IPS-NIHi11 (cell line): ENCODE measurements around the gene HAGHL.

Experiments
- DNase-seq: peaks from one replicate; pipeline ENCODE4 v3.0.0; 2012; ENCODE audit warnings: mixed read lengths, low spot score

The HAGHL gene

GRCh38 chr16:754656-755055, 27.8 kb downstream of the HAGHL start:
- no peak for DNase-seq

- no peak for DNase-seq
Measured at GRCh38 chr16:756428-756827, 29.5 kb downstream of the HAGHL start.

- DNase-seq: no peak
Measured at GRCh38 chr16:759110-759910, 32.4 kb downstream of the HAGHL start.

- no peak for DNase-seq
Measured at GRCh38 chr16:760065-760464, 33.2 kb downstream of the HAGHL start.

GRCh38 chr16:760545-761343, 33.8 kb downstream of the HAGHL start, which contains the start of gene MSLN:
MSLN (plus strand) TSS chr16:760734; CDS start chr16:762681, 1,947 bp downstream.
- DNase-seq: no peak

GRCh38 chr16:761625-762513, 35.0 kb downstream of the HAGHL start:
- no peak for DNase-seq

GRCh38 chr16:762595-763268, 35.8 kb downstream of the HAGHL start:
- no peak for DNase-seq

- DNase-seq: no peak
Measured at GRCh38 chr16:763369-764183, 36.7 kb downstream of the HAGHL start.

GRCh38 chr16:764184-764750, 37.4 kb downstream of the HAGHL start:
- DNase-seq: no peak

GRCh38 chr16:764848-765487, 38.1 kb downstream of the HAGHL start:
- no peak for DNase-seq

- no peak for DNase-seq
Measured at GRCh38 chr16:765488-765865, 38.6 kb downstream of the HAGHL start.

GRCh38 chr16:766008-766819, 39.3 kb downstream of the HAGHL start:
- no peak for DNase-seq

GRCh38 chr16:766820-767640, 40.1 kb downstream of the HAGHL start:
- no peak for DNase-seq

GRCh38 chr16:767743-768235, 40.9 kb downstream of the HAGHL start:
- DNase-seq: no peak

GRCh38 chr16:768428-768827, 41.5 kb downstream of the HAGHL start:
- no peak for DNase-seq

GRCh38 chr16:769184-769784, 42.4 kb downstream of the HAGHL start:
- DNase-seq: no peak

- no peak for DNase-seq
Measured at GRCh38 chr16:769934-770333, 43.0 kb downstream of the HAGHL start.

- DNase-seq: no peak
Measured at GRCh38 chr16:770411-770810, 43.5 kb downstream of the HAGHL start.
